IMR-90 (cell line): ENCODE data around the gene C11orf86. TPM values are rescaled to one million over a fixed set of nuclear protein-coding genes. Genes with fewer than 3 reads are reported as not detected.

Experiments
- ATAC-seq: fragments of 200-7000 bp; cut with Tn5 transposase; 2 replicates; pipeline ENCODE4 v1.9.1; 2020; ENCODE audit warnings: low read depth, mild to moderate bottlenecking, moderate library complexity
- BruUV-seq: library from RNA; stranded (reverse); fragments of 400-500 nt; replicated peaks from 2 replicates; lab custom pipeline; 2021; lab: Mats Ljungman, UMichigan
- CTCF ChIA-PET: fragments of 300-600 bp; formaldehyde crosslinking; extraction: SDS; loops from one replicate; lab custom pipeline; 2021; ENCODE audit warnings: antibody characterized with exemption; lab: Yijun Ruan, JAX
- POLR2A ChIA-PET: fragments of 300-600 bp; sonication (Branson Sonifier 250); formaldehyde crosslinking; loops from one replicate; lab custom pipeline; 2022; ENCODE audit warnings: antibody characterized with exemption; ENCODE audit not compliant: unreplicated experiment; lab: Charles Lee
- DNase-seq: peaks from one replicate; pipeline ENCODE4 v3.0.0; 2013
- H2AFZ ChIP-seq: replicated peaks from 2 replicates; pipeline ENCODE3; 2013; ENCODE audit warnings: low read length, mild to moderate bottlenecking; ENCODE audit not compliant: poor library complexity
- H2AK5ac ChIP-seq: 2 replicates; pipeline ENCODE4 v1.6.1; 2013; ENCODE audit warnings: low read depth, low read length, inconsistent platforms
- H2AK9ac ChIP-seq: replicated peaks from 2 replicates; pipeline ENCODE3; 2013; ENCODE audit warnings: mild to moderate bottlenecking, low read depth, low read length, moderate library complexity; ENCODE audit not compliant: poor library complexity
- H2BK120ac ChIP-seq: 2 replicates; pipeline ENCODE4 v1.6.1; 2013; ENCODE audit warnings: low read depth, low read length, inconsistent platforms
- H2BK15ac ChIP-seq: 3 replicates; pipeline ENCODE4 v1.6.1; 2013; ENCODE audit warnings: low read depth, low read length, inconsistent platforms
- H2BK20ac ChIP-seq: 2 replicates; pipeline ENCODE4 v1.6.1; 2013; ENCODE audit warnings: low read depth, mild to moderate bottlenecking, inconsistent platforms, low read length, moderate library complexity
- H2BK5ac ChIP-seq: 2 replicates; pipeline ENCODE4 v1.6.1; 2013; ENCODE audit warnings: mild to moderate bottlenecking, low read depth, low read length, inconsistent platforms; ENCODE audit not compliant: poor library complexity, severe bottlenecking
- H3K14ac ChIP-seq: replicated peaks from 2 replicates; pipeline ENCODE4 v1.6.1; 2013; ENCODE audit warnings: low read depth, low read length, inconsistent platforms
- H3K18ac ChIP-seq: 2 replicates; pipeline ENCODE4 v1.6.1; 2013; ENCODE audit warnings: low read depth, low read length, control low read depth
- H3K23ac ChIP-seq: 2 replicates; pipeline ENCODE4 v1.6.1; 2013; ENCODE audit warnings: low read depth, low read length, inconsistent platforms
- H3K27ac ChIP-seq: 2 replicates; pipeline ENCODE4 v1.5.1; 2013; ENCODE audit warnings: mild to moderate bottlenecking, control low read depth, low read length; ENCODE audit not compliant: insufficient read depth
- H3K27me3 ChIP-seq: 2 replicates; pipeline ENCODE4 v1.6.1; 2013; ENCODE audit warnings: low read length; ENCODE audit not compliant: control insufficient read depth, insufficient read depth
- H3K36me3 ChIP-seq: 2 replicates; pipeline ENCODE4 v1.6.1; 2013; ENCODE audit warnings: low read length, mixed read lengths; ENCODE audit not compliant: control insufficient read depth, insufficient read depth
- H3K4ac ChIP-seq: 2 replicates; pipeline ENCODE4 v1.6.1; 2013; ENCODE audit warnings: low read depth, low read length, inconsistent platforms
- H3K4me1 ChIP-seq: 2 replicates; pipeline ENCODE4 v1.6.1; 2013; ENCODE audit warnings: low read length, mixed read lengths; ENCODE audit not compliant: control insufficient read depth, insufficient read depth
- H3K4me2 ChIP-seq: 2 replicates; pipeline ENCODE4 v1.6.1; 2013; ENCODE audit warnings: low read depth, mild to moderate bottlenecking, control low read depth, low read length, moderate library complexity
- H3K4me3 ChIP-seq: 2 replicates; pipeline ENCODE4 v1.5.1; 2013; ENCODE audit warnings: low read depth, mild to moderate bottlenecking, control low read depth, low read length, moderate library complexity; ENCODE audit not compliant: insufficient read depth
- H3K56ac ChIP-seq: 2 replicates; pipeline ENCODE4 v1.6.1; 2013; ENCODE audit warnings: low read length, inconsistent platforms; ENCODE audit not compliant: insufficient read depth; ENCODE audit errors: extremely low read depth
- H3K79me1 ChIP-seq, 2 experiments: 2 replicates each; pipeline ENCODE4 v1.6.1; 2013; ENCODE audit warnings: low read length in 2 of 2, inconsistent platforms in 1 of 2, low read depth in 1 of 2
- H3K9ac ChIP-seq: 2 replicates; pipeline ENCODE4 v1.6.1; 2013; ENCODE audit warnings: low read depth, low read length, control low read depth
- H3K9me1 ChIP-seq: 2 replicates; pipeline ENCODE4 v1.6.1; 2013; ENCODE audit warnings: low read length, inconsistent platforms; ENCODE audit not compliant: insufficient read depth
- H3K9me3 ChIP-seq: 2 replicates; pipeline ENCODE4 v1.6.1; 2013; ENCODE audit warnings: low read length; ENCODE audit not compliant: control insufficient read depth, insufficient read depth
- H4K20me1 ChIP-seq: 2 replicates; pipeline ENCODE4 v1.6.1; 2013; ENCODE audit warnings: low read length, inconsistent platforms; ENCODE audit not compliant: insufficient read depth
- H4K5ac ChIP-seq: 2 replicates; pipeline ENCODE4 v1.6.1; 2013; ENCODE audit warnings: mild to moderate bottlenecking, low read depth, low read length, control low read depth
- H4K8ac ChIP-seq, 2 experiments: 2 replicates each; pipeline ENCODE4 v1.6.1; 2013; ENCODE audit warnings: low read depth in 2 of 2, low read length in 2 of 2, control low read depth in 1 of 2, inconsistent platforms in 1 of 2
- H4K91ac ChIP-seq: 2 replicates; pipeline ENCODE4 v1.6.1; 2013; ENCODE audit warnings: low read depth, low read length, inconsistent platforms; ENCODE audit not compliant: insufficient read depth
- CEBPB ChIP-seq: IDR thresholded peaks from 2 replicates; pipeline ENCODE4 v1.6.1; 2012; ENCODE audit warnings: low read depth, low read length, improper control_type of control experiment
- CHD1 ChIP-seq: IDR thresholded peaks from 2 replicates; pipeline ENCODE4 v1.6.1; 2012; ENCODE audit warnings: low read depth, low read length, improper control_type of control experiment
- FOS ChIP-seq: fragments of 150-350 bp; IDR thresholded peaks from 2 replicates; pipeline ENCODE4 v1.6.1; 2016; ENCODE audit warnings: low read depth, low read length
- MAFK ChIP-seq: IDR thresholded peaks from 2 replicates; pipeline ENCODE4 v1.6.1; 2012; ENCODE audit warnings: low read depth, low read length, improper control_type of control experiment
- MAZ ChIP-seq: IDR thresholded peaks from 2 replicates; pipeline ENCODE4 v1.6.1; 2012; ENCODE audit warnings: low read depth, mild to moderate bottlenecking, low read length, improper control_type of control experiment, moderate library complexity, borderline replicate concordance
- POLR2A ChIP-seq: IDR thresholded peaks from 2 replicates; pipeline ENCODE4 v1.6.1; 2012; ENCODE audit warnings: mild to moderate bottlenecking, low read depth, low read length
- RAD21 ChIP-seq: IDR thresholded peaks from 2 replicates; pipeline ENCODE4 v1.6.1; 2012; ENCODE audit warnings: low read length, improper control_type of control experiment
- RCOR1 ChIP-seq: IDR thresholded peaks from 2 replicates; pipeline ENCODE4 v1.6.1; 2012; ENCODE audit warnings: mild to moderate bottlenecking, low read length, improper control_type of control experiment; ENCODE audit not compliant: insufficient replicate concordance
- RFX5 ChIP-seq: IDR thresholded peaks from 2 replicates; pipeline ENCODE4 v1.8.0; 2012; ENCODE audit warnings: low read depth, mild to moderate bottlenecking, low read length, moderate library complexity
- SMC3 ChIP-seq: fragments of 150-350 bp; IDR thresholded peaks from 2 replicates; pipeline ENCODE4 v1.6.1; 2016; ENCODE audit warnings: low read depth, mild to moderate bottlenecking, antibody characterized with exemption, low read length, moderate library complexity
- WGBS, 2 experiments: methylation state at CpG; one replicate each; pipeline versions ENCODE4 v1.1.5 to v1.1.7; 2013; ENCODE audit warnings: missing lambda C conversion rate in 2 of 2; ENCODE audit not compliant: insufficient read length in 1 of 2; ENCODE audit errors: extremely low coverage in 2 of 2; 5-methylcytosine and 5-hydroxymethylcytosine counted together
- dilution Hi-C: fragments of 300-500 bp; cut with HindIII; formaldehyde crosslinking; loops from one replicate; pipeline ENCODE4 v1.14.3; 2018; ENCODE audit warnings: low sequenced_read_pairs; ENCODE audit not compliant: unreplicated experiment
- in situ Hi-C: fragments of 300-500 bp; cut with MboI; formaldehyde crosslinking; loops from 3 replicates; pipeline ENCODE4 v1.14.3; 2019; ENCODE audit warnings: low sequenced_read_pairs, inconsistent platforms, mixed read lengths
- intact Hi-C: fragments of 100-400 bp; cut with micrococcal nuclease; formaldehyde crosslinking; loops from 2 replicates; pipeline ENCODE4 v1.10.0; 2022
- polyA plus RNA-seq, 3 experiments: library from polyadenylated mRNA; depleted of rRNA; stranded (reverse); fragments of >200 nt; gene quantifications; 2 replicates each; pipeline ENCODE4 v1.2.3, GENCODE V29; 2012; ENCODE audit warnings: low replicate concordance in 1 of 3
- total RNA-seq: library from RNA; depleted of rRNA; stranded (reverse); fragments of >200 nt; gene quantifications from 2 replicates; pipeline ENCODE4 v1.2.3, GENCODE V29; 2012
- TF ChIP-seq, protein P1 (sequence below): fragments of 150-350 bp; IDR thresholded peaks from 2 replicates; pipeline ENCODE4 v1.6.1; 2016; ENCODE audit warnings: low read depth, mild to moderate bottlenecking, low read length, moderate library complexity, borderline replicate concordance
- TF ChIP-seq, protein P2 (sequence below): conservative IDR thresholded peaks from 2 replicates; pipeline ENCODE4 v1.5.1; 2012; ENCODE audit warnings: mild to moderate bottlenecking, low read depth, low read length, improper control_type of control experiment
- TF ChIP-seq, protein P3 (sequence below): fragments of 150-350 bp; IDR thresholded peaks from 2 replicates; pipeline ENCODE4 v1.6.1; 2017; ENCODE audit warnings: mild to moderate bottlenecking, antibody characterized with exemption, low read length, low read depth

The C11orf86 gene
- total and polyA plus RNA-seq, 2 of the 4 experiments (the other 2 are of a cell fraction), result not detected

DNA sequence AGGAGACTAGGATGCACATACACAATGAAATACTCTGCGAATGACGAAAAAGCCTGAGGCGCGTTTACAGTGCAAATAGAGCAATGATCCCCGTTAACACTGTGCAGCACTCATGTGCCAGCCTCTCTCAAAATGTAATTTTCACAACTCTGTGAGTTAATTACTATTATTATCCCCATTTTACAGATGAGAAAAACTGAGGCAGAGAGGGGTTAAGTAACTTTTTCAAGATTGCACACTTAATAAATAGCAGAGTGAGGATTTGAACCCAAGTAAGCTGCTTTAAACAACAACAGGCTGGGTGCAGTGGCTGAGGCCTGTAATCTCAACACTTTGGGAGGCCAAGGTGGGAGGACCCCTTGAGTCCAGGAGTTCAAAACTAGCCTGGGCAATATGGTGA, 26.2 kb downstream of the C11orf86 start:
- no CpG with 5 or more reads among the region's 5 CpGs for WGBS, 2 experiments
- no peak overlapping the region for H2BK120ac ChIP-seq
- no peak overlapping the region for H3K4ac ChIP-seq
- H3K9me1 ChIP-seq, result peaks cover 10% of the 10 kb centered on the region
- no peak overlapping the region for H2AFZ ChIP-seq
- H4K91ac ChIP-seq, result no peak overlapping the region
- H3K18ac ChIP-seq, result no peak overlapping the region
- H3K79me1 ChIP-seq, result no peaks in the 10 kb centered on the region
- H3K4me3 ChIP-seq, result no peak overlapping the region
- H3K4me2 ChIP-seq, result no peak overlapping the region
- H2BK20ac ChIP-seq, result no peak overlapping the region
- intact Hi-C loops (no loop called here), in situ Hi-C loops (no loop called here), dilution Hi-C loops (no loop called here)
- H3K27ac ChIP-seq, result no peak overlapping the region
- no peak for DNase-seq
- no peak overlapping the region for H4K8ac ChIP-seq
- TF ChIP-seq MAZ (no peak), RFX5 (no peak), MAFK (no peak), RAD21 (no peak), FOS (no peak), RCOR1 (no peak), CHD1 (no peak), POLR2A (no peak), SMC3 (no peak), CEBPB (no peak)
- TF ChIP-seq, protein P1, sequence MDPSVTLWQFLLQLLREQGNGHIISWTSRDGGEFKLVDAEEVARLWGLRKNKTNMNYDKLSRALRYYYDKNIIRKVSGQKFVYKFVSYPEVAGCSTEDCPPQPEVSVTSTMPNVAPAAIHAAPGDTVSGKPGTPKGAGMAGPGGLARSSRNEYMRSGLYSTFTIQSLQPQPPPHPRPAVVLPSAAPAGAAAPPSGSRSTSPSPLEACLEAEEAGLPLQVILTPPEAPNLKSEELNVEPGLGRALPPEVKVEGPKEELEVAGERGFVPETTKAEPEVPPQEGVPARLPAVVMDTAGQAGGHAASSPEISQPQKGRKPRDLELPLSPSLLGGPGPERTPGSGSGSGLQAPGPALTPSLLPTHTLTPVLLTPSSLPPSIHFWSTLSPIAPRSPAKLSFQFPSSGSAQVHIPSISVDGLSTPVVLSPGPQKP, result no peak
- TF ChIP-seq, protein P2, sequence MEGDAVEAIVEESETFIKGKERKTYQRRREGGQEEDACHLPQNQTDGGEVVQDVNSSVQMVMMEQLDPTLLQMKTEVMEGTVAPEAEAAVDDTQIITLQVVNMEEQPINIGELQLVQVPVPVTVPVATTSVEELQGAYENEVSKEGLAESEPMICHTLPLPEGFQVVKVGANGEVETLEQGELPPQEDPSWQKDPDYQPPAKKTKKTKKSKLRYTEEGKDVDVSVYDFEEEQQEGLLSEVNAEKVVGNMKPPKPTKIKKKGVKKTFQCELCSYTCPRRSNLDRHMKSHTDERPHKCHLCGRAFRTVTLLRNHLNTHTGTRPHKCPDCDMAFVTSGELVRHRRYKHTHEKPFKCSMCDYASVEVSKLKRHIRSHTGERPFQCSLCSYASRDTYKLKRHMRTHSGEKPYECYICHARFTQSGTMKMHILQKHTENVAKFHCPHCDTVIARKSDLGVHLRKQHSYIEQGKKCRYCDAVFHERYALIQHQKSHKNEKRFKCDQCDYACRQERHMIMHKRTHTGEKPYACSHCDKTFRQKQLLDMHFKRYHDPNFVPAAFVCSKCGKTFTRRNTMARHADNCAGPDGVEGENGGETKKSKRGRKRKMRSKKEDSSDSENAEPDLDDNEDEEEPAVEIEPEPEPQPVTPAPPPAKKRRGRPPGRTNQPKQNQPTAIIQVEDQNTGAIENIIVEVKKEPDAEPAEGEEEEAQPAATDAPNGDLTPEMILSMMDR, result no peak
- TF ChIP-seq, protein P3, sequence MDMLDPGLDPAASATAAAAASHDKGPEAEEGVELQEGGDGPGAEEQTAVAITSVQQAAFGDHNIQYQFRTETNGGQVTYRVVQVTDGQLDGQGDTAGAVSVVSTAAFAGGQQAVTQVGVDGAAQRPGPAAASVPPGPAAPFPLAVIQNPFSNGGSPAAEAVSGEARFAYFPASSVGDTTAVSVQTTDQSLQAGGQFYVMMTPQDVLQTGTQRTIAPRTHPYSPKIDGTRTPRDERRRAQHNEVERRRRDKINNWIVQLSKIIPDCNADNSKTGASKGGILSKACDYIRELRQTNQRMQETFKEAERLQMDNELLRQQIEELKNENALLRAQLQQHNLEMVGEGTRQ, result no peak
- no TSS peak for BruUV-seq
- H2BK15ac ChIP-seq, result no peak overlapping the region
- no peak overlapping the region for H3K23ac ChIP-seq
- H2BK5ac ChIP-seq, result no peak overlapping the region
- no peaks in the 10 kb centered on the region for H3K36me3 ChIP-seq
- no peaks in the 10 kb centered on the region for H4K20me1 ChIP-seq
- POLR2A ChIA-PET, result interaction anchor here (0.6 kb wide), 1 partner anchor 186 kb away, joined by 4 read pairs; no protein-coding TSS in a partner anchor
- no peak overlapping the region for H2AK5ac ChIP-seq
- no peak overlapping the region for H3K56ac ChIP-seq
- H3K4me1 ChIP-seq, result peaks cover 6% of the 10 kb centered on the region
- CTCF ChIA-PET, result no interaction called here
- ATAC-seq, result no peak
- H3K9ac ChIP-seq, result no peak overlapping the region
- H3K9me3 ChIP-seq, result no peaks in the 10 kb centered on the region
- H2AK9ac ChIP-seq, result no peak overlapping the region
- H3K14ac ChIP-seq, result no peak overlapping the region
- H4K5ac ChIP-seq, result no peak overlapping the region
- no peaks in the 10 kb centered on the region; the same call in 1 of the 2 replicates for H3K27me3 ChIP-seq
